Central memory CD8-positive, alpha-beta T cell (primary cell): Measurements from ENCODE around the gene FUOM.
"Not testable (repeated sequence)": the region's sequence is repeated elsewhere in the genome, so short reads cannot be mapped to it uniquely, and the experiment has no call there.

Experiments used
- ATAC-seq: fragments of 150-1000 bp; cut with Tn5 transposase; replicated peaks from 2 replicates; pipeline ENCODE4 v1.10.0; 2022; ENCODE audit warnings: mild to moderate bottlenecking, moderate FRiP score, moderate number of reproducible peaks; ENCODE audit not compliant: poor library complexity, severe bottlenecking; ENCODE audit errors: extremely low read depth
- DNase-seq, 2 donors: peaks; one replicate each; pipeline ENCODE4 v3.0.0; 2021; ENCODE audit warnings: low spot score in 2 of 2
- H3K27ac Mint-ChIP-seq: one replicate; pipeline ENCODE4 v1.8.0; 2022; ENCODE audit warnings: low read depth, mild to moderate bottlenecking, moderate library complexity, mixed read lengths
- H3K27me3 Mint-ChIP-seq: one replicate; pipeline ENCODE4 v1.8.0; 2022; ENCODE audit warnings: mixed read lengths
- H3K36me3 Mint-ChIP-seq: one replicate; pipeline ENCODE4 v1.8.0; 2022; ENCODE audit warnings: mild to moderate bottlenecking, moderate library complexity, mixed read lengths; ENCODE audit not compliant: insufficient read depth
- H3K4me1 Mint-ChIP-seq: one replicate; pipeline ENCODE4 v1.8.0; 2022; ENCODE audit warnings: mixed read lengths
- H3K4me3 Mint-ChIP-seq: one replicate; pipeline ENCODE4 v1.8.0; 2022; ENCODE audit warnings: mild to moderate bottlenecking, moderate library complexity, mixed read lengths
- H3K9me3 Mint-ChIP-seq: one replicate; pipeline ENCODE4 v1.8.0; 2022; ENCODE audit warnings: mixed read lengths

Gene FUOM

DNA sequence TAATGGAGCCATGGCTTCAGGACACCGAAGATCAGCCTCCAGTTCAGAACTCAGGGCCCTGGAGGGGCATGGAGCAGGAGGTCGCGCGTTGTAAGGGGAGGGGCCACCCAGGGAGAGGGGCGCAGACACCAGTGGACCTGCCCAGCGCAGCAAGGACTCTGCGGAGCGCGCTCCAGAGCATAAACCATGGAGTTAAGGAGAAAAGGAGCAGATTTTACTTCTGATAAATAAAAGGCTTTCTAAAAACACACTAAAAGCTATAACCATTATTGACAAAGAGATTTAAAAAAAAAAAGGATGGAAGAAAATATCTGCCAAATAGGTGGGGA, 31.6 kb downstream of the FUOM start:
- peaks cover 33% of the 10 kb centered on the region for H3K27me3 Mint-ChIP-seq
- peaks cover 5% of the 10 kb centered on the region for H3K4me1 Mint-ChIP-seq
- ATAC-seq, result no peak
- H3K4me3 Mint-ChIP-seq, result no peak overlapping the region
- peaks cover 4% of the 10 kb centered on the region for H3K36me3 Mint-ChIP-seq
- H3K9me3 Mint-ChIP-seq, result no peaks in the 10 kb centered on the region
- no peak overlapping the region for H3K27ac Mint-ChIP-seq
- DNase-seq, result no peak

DNA sequence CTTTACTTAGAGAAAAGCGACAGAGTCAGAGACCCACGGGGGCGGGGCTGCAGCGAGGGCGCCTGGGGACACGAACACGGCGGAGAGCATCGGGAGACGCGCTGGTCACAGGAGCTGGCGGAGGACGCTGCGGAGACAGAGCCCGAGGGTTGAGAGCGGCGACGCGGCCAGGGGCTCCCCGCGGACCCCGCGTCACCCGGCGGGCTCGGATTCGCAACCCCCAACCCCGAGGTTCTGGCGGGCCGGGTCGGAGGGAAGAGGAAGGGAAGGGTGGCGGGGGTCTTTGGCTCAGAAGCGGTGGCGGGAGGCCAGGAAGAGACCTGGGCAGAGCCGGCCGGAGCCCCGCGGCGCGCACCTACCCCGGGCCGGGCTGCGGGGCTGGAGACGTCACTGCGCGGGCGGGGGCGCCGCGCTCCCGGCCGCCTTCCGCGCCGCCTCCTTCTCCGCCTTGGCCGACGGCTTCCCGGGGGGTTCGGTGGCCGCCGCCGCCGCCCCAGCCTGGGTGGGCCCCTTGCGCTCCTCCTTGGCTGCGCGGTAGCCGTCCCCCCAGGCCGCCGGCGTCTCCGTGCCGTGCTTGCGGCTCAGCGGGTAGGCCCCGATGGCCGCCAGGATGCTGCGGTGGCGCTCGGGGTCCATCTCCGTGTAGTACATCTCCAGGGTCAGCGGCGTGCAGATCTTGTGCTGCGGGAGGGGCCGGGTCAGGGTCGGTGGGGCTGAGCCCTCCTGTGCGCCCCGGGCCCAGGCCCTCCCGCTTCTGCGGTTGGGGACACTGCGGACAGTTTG, 32.2 kb downstream of the FUOM start:
- H3K27me3 Mint-ChIP-seq, result peaks cover 33% of the 10 kb centered on the region

DNA sequence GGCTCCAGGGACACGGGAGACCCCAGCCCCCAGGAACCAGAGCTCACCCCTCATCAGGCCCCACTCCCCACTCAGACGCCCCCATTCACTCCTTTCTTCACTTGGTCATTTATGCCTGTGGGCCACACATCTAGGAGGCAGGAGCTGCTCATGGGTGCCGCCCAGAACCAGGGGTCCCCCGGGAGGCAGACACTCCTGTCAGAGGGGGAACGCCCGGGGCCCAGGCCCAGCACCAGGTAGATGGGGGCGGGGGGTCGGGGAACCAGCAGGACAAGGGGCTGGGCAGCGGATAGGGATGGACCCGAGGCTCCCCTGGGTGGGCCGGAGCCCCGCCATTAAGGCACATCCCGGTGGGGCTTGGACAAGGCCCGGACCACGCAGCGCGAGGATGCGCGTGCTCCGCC, 33.0 kb downstream of the FUOM start:
- no peak overlapping the region for H3K27ac Mint-ChIP-seq
- H3K27me3 Mint-ChIP-seq, result peaks cover 33% of the 10 kb centered on the region
- peaks cover 1% of the 10 kb centered on the region for H3K36me3 Mint-ChIP-seq
- H3K4me1 Mint-ChIP-seq, result peaks cover 3% of the 10 kb centered on the region
- no peaks in the 10 kb centered on the region for H3K9me3 Mint-ChIP-seq
- ATAC-seq, result peak; percentile 3
- peak overlapping the region; percentile 76 for H3K4me3 Mint-ChIP-seq
- no peak for DNase-seq

More for the DNA sequence above, 32.2 kb downstream of the FUOM start:
- Mint-ChIP-seq H3K4me1 (peaks cover 5% of the 10 kb centered on the region), H3K36me3 (peaks cover 1% of the 10 kb centered on the region), H3K4me3 (peak overlapping the region; percentile 76), H3K9me3 (no peaks in the 10 kb centered on the region), H3K27ac (no peak overlapping the region)
- ATAC-seq, result no peak
- no peak for DNase-seq

DNA sequence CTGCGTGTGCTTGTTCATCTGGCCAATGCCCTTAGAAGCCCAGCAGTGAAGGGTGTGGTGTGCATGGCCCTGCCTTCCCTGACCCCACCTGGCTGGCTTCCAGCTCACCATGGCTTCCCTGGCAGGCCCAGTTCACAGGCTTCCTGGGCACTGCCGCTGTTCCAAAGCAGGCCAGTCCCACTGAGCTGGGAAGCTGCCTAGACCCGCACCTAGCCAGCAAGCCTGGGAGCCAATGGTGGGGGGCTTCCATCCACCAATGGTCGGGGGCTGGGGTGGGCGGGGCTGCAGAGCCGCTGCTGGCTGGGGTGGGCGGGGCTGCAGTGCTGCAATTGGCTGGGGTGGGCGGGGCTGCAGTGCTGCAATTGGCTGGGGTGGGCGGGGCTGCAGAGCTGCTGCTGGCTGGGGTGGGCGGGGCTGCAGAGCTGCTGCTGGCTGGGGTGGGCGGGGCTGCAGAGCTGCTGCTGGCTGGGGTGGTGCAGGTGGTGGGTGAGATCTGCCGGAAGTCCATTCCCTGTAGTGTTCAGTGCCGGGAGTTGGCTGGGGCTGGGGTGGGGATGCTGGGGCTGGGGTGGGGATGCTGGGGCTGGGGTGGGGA, 33.5 kb downstream of the FUOM start:
- DNase-seq (peak in 1 of 2 donors; percentile 38), ATAC-seq (peak; percentile 80)
- Mint-ChIP-seq H3K27ac (no peak overlapping the region), H3K27me3 (peaks cover 29% of the 10 kb centered on the region), H3K4me3 (peak overlapping the region; percentile 76), H3K36me3 (peaks cover 4% of the 10 kb centered on the region), H3K4me1 (peaks cover 3% of the 10 kb centered on the region), H3K9me3 (no peaks in the 10 kb centered on the region)

GRCh38 chr10:133322064-133322709, 35.6 kb downstream of the FUOM start:
- not testable (repeated sequence) for H3K36me3 Mint-ChIP-seq, H3K27ac Mint-ChIP-seq, H3K4me3 Mint-ChIP-seq, ATAC-seq, H3K9me3 Mint-ChIP-seq, DNase-seq, H3K4me1 Mint-ChIP-seq
- peaks cover 16% of the 10 kb centered on the region for H3K27me3 Mint-ChIP-seq

GRCh38 chr10:133320852-133321422, 36.9 kb downstream of the FUOM start:
- DNase-seq, H3K36me3 Mint-ChIP-seq, H3K27ac Mint-ChIP-seq, H3K4me1 Mint-ChIP-seq, ATAC-seq, H3K27me3 Mint-ChIP-seq, H3K4me3 Mint-ChIP-seq, H3K9me3 Mint-ChIP-seq: not testable (repeated sequence)

- DNase-seq, result peak; percentile 50 to 57
- no peaks in the 10 kb centered on the region for H3K9me3 Mint-ChIP-seq
Observed at GRCh38 chr10:133318494-133319127, 39.2 kb downstream of the FUOM start.

DNA sequence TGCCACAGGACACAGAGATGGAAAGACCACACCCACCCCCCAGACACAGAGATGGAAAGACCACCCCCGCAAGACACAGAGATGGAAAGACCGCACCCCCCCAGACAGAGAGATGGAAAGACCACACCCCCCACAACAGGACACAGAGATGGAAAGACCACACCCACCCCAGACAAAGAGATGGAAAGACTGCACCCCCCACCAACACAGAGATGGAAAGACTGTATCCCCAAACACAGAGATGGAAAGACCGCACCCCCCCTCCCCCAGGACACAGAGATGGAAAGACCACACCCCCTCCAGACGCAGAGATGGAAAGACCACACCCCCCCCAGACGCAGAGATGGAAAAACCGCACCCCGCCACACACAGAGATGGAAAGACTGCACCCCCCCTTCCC, 41.1 kb downstream of the FUOM start:
- Mint-ChIP-seq H3K27me3 (no peaks in the 10 kb centered on the region), H3K9me3 (no peaks in the 10 kb centered on the region), H3K4me3 (no peak overlapping the region), H3K27ac (no peak overlapping the region), H3K4me1 (peaks cover 15% of the 10 kb centered on the region), H3K36me3 (peaks cover 5% of the 10 kb centered on the region)
- ATAC-seq (no peak), DNase-seq (no peak)

More at GRCh38 chr10:133318494-133319127, 39.2 kb downstream of the FUOM start:
- Mint-ChIP-seq H3K27ac (no peak overlapping the region), H3K4me1 (peaks cover 15% of the 10 kb centered on the region), H3K4me3 (peak overlapping the region; percentile 44), H3K36me3 (peaks cover 2% of the 10 kb centered on the region), H3K27me3 (no peaks in the 10 kb centered on the region)
- peak; percentile 82 for ATAC-seq

GRCh38 chr10:133316266-133316665, 41.6 kb downstream of the FUOM start:
- H3K4me1 Mint-ChIP-seq, result peaks cover 15% of the 10 kb centered on the region
- no peaks in the 10 kb centered on the region for H3K27me3 Mint-ChIP-seq
- no peak overlapping the region for H3K4me3 Mint-ChIP-seq
- ATAC-seq (no peak), DNase-seq (no peak)
- no peaks in the 10 kb centered on the region for H3K9me3 Mint-ChIP-seq
- H3K27ac Mint-ChIP-seq, result no peak overlapping the region
- H3K36me3 Mint-ChIP-seq, result peaks cover 5% of the 10 kb centered on the region

- Mint-ChIP-seq H3K27me3 (no peaks in the 10 kb centered on the region), H3K27ac (no peak overlapping the region), H3K9me3 (no peaks in the 10 kb centered on the region), H3K36me3 (peaks cover 8% of the 10 kb centered on the region), H3K4me3 (no peak overlapping the region), H3K4me1 (peaks cover 15% of the 10 kb centered on the region)
- DNase-seq (no peak), ATAC-seq (no peak)
Observed at GRCh38 chr10:133315847-133316246, 42.0 kb downstream of the FUOM start.

DNA sequence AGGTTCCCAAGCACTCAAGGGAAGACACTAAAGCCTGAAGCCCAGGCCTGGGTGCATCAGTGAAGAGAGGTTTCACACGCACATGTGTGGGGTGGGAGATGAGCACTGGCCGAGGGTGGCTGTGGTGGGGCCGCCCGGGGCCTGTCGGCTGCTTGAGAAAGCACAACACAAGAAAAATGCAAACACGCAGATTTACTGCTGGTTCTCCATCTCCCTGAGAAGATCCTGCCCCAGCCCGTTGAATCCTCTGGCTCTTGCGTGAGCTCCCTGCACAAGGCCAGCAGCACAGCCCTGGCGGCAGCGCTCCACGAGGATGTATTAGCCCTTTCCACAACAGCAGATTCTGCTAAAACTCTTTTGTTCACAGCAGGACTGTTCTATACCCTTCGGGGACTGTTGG, 42.9 kb downstream of the FUOM start:
- DNase-seq (no peak), ATAC-seq (no peak)
- Mint-ChIP-seq H3K9me3 (no peaks in the 10 kb centered on the region), H3K27ac (no peak overlapping the region), H3K4me3 (no peak overlapping the region), H3K27me3 (no peaks in the 10 kb centered on the region), H3K36me3 (peaks cover 11% of the 10 kb centered on the region), H3K4me1 (peaks cover 15% of the 10 kb centered on the region)

DNA sequence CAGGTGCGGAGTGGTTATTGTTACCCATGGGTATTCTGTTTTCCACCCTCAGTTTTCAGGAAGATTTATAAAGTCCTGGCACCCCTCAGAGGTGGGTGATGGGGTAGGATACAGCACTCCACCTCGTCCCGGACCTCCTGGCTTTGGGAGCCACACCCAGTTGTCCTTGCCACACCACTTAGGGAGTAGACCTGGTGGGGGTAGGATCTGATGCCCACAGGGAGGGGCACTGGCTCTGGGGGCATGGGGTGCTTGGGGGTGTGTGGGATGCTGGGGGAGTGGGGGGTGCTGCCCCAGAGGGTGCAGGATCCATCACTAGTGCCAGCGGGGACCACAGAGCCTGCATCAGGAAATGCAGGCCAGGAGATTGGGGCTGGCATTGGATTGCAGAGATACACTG, 44.6 kb downstream of the FUOM start:
- no peaks in the 10 kb centered on the region for H3K27me3 Mint-ChIP-seq
- DNase-seq (no peak), ATAC-seq (no peak)
- H3K4me3 Mint-ChIP-seq, result no peak overlapping the region
- peaks cover 11% of the 10 kb centered on the region for H3K4me1 Mint-ChIP-seq
- no peaks in the 10 kb centered on the region for H3K9me3 Mint-ChIP-seq
- peaks cover 16% of the 10 kb centered on the region for H3K36me3 Mint-ChIP-seq
- H3K27ac Mint-ChIP-seq, result no peak overlapping the region
